Retinal pigment epithelial cell (primary cell): ENCODE results near the gene TMPRSS4.

Source experiments
- DNase-seq: peaks from one replicate; pipeline ENCODE4 v3.0.0-alpha.2; 2010; ENCODE audit warnings: low read depth
- H3K4me3 ChIP-seq: 2 replicates; pipeline ENCODE4 v1.5.1; 2011; ENCODE audit warnings: mild to moderate bottlenecking, low read length, control low read depth, moderate library complexity
- CTCF ChIP-seq: conservative IDR thresholded peaks from 2 replicates; pipeline ENCODE4 v1.5.1; 2011; ENCODE audit warnings: low read depth, low read length, control low read depth, inconsistent platforms

Gene TMPRSS4

GRCh38 chr11:118084247-118084646, 7.4 kb downstream of the TMPRSS4 start:
- no peak for TF ChIP-seq CTCF
- no peak overlapping the region for H3K4me3 ChIP-seq
- DNase-seq: no peak

- DNase-seq: no peak
- TF ChIP-seq CTCF: no peak
- no peak overlapping the region for H3K4me3 ChIP-seq
Observed at GRCh38 chr11:118084656-118085055, 7.8 kb downstream of the TMPRSS4 start.

GRCh38 chr11:118086913-118087768, 10.3 kb downstream of the TMPRSS4 start, which contains the start of gene SMIM35:
SMIM35 (minus strand) TSS chr11:118086963; CDS start chr11:118086757, 206 bp downstream.
- TF ChIP-seq CTCF: no peak
- no peak for DNase-seq
- no peak within 1 kb of the TSS for H3K4me3 ChIP-seq

GRCh38 chr11:118087931-118088330, 11.1 kb downstream of the TMPRSS4 start:
- no peak for TF ChIP-seq CTCF
- H3K4me3 ChIP-seq: no peak overlapping the region
- DNase-seq: no peak

- TF ChIP-seq CTCF: no peak
- DNase-seq: no peak
- H3K4me3 ChIP-seq: no peak overlapping the region
Observed at GRCh38 chr11:118088531-118088930, 11.7 kb downstream of the TMPRSS4 start.

GRCh38 chr11:118090545-118091162, 13.8 kb downstream of the TMPRSS4 start:
- TF ChIP-seq CTCF: no peak
- H3K4me3 ChIP-seq: no peak overlapping the region
- no peak for DNase-seq
